Measurements from ENCODE around the gene PLSCR1.

Gene PLSCR1, protein sequence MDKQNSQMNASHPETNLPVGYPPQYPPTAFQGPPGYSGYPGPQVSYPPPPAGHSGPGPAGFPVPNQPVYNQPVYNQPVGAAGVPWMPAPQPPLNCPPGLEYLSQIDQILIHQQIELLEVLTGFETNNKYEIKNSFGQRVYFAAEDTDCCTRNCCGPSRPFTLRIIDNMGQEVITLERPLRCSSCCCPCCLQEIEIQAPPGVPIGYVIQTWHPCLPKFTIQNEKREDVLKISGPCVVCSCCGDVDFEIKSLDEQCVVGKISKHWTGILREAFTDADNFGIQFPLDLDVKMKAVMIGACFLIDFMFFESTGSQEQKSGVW

DNA sequence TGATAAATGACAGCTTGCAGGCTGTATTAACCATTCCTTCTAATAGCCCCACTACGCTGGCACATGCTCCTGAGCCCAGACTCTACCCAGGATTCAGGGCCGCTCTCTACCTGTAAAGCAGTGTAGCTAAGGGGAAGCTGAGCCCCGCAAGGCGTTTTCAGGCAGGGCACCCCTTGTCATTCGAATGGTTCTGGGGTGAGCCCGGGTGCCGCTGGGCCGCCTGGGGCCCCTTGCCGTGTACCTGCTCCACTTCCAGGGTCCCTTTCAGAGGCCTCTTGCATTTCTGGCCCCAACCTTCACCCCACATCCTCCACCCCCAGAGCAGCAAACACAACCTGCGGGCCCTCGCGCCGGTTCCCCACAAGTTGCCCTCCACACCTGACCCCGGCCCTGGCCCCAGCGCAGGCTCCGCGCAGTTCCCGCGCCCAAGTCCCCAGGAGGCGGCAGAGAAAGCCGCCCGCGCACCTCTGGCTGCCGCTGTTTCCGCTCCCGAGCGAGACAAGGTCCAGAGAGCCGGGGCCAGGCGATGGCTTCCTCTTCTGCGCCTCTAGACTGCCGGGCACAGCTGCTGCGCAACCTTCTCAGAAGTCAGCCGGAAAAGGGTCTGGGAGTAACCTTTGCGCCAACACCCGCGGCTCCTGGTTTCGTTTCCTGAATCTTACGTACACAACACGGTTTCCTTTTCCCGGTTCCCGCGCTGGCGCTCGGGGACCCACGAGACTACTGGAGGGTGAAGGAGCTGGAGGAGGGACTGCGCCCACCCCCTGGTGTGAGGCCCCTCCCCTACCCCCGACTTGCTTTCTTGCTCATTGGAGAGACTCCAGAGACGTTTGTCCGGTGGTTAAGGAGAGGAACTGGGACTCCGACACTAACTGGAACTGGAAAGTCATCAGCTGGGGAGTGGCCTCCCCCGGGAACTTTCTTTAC lies at the start of gene PLSCR1:
Gene PLSCR1 (minus strand): TSS at position 606 of the 927 bp plus-strand sequence. CDS start 8,055 bp downstream, outside the sequence.
- in situ Hi-C loops (cut with HindIII; ENCODE audit: low sequenced_read_pairs), result no loop called here
- TF ChIP-seq, protein P1, sequence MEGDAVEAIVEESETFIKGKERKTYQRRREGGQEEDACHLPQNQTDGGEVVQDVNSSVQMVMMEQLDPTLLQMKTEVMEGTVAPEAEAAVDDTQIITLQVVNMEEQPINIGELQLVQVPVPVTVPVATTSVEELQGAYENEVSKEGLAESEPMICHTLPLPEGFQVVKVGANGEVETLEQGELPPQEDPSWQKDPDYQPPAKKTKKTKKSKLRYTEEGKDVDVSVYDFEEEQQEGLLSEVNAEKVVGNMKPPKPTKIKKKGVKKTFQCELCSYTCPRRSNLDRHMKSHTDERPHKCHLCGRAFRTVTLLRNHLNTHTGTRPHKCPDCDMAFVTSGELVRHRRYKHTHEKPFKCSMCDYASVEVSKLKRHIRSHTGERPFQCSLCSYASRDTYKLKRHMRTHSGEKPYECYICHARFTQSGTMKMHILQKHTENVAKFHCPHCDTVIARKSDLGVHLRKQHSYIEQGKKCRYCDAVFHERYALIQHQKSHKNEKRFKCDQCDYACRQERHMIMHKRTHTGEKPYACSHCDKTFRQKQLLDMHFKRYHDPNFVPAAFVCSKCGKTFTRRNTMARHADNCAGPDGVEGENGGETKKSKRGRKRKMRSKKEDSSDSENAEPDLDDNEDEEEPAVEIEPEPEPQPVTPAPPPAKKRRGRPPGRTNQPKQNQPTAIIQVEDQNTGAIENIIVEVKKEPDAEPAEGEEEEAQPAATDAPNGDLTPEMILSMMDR (IDR thresholded peaks at IDR 0.05; ENCODE audit: low read depth, low read length), result no peak
- H3K4me3 ChIP-seq (ENCODE audit: low read depth, low read length), result peak within 1 kb of the TSS; percentile 79
- peak; percentile 98 for DNase-seq (ENCODE audit: low read depth, low spot score)

DNA sequence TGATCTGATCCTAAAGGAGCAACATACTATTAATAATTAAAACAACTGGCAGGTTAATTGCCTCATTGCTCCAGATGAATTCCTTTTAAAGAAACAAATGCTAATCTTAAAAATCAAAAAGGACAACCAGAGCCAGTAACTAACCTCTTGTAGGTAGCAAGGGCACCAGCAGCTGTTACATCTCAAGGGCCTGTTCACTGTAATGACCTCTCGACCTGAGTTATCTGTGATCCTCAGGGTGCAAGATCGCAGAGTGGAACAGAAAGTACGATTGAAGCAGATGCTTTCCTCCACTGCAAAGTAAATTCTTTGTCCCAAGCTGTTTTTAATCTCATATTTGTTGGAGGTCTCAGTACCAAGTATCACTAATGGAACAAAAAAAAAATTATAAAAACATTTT lies 49.4 kb upstream of the PLSCR1 start:
- TF ChIP-seq, protein P1 (IDR thresholded peaks at IDR 0.05; ENCODE audit: low read depth, low read length), result no peak
- in situ Hi-C loops (cut with HindIII; ENCODE audit: low sequenced_read_pairs), result no loop called here
- no peak for DNase-seq (ENCODE audit: low read depth, low spot score)
- no peak overlapping the region for H3K4me3 ChIP-seq (ENCODE audit: low read depth, low read length)

DNA sequence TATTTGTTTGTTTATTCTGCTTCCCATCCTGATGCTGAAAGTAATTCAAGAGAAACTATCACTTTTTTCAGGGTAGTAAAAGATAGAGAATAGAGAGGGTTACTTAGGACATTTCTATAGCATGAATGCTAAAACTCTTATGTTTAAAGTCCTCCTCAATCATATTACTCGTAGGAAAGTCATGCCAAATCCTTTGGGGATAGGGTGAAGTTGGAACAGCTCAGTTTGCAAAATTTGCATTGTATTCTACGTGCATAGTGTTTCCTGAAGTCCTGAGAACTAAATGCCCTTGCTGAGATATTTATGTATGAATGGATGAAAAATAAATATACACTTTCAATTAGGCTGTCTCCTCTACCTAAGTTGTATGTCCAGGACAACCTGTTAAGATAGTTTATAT lies 46.1 kb upstream of the PLSCR1 start:
- peak; percentile 15 for DNase-seq (ENCODE audit: low read depth, low spot score)
- TF ChIP-seq, protein P1 (IDR thresholded peaks at IDR 0.05; ENCODE audit: low read depth, low read length), result no peak
- H3K4me3 ChIP-seq (ENCODE audit: low read depth, low read length), result no peak overlapping the region
- in situ Hi-C loops (cut with HindIII; ENCODE audit: low sequenced_read_pairs), result no loop called here

DNA sequence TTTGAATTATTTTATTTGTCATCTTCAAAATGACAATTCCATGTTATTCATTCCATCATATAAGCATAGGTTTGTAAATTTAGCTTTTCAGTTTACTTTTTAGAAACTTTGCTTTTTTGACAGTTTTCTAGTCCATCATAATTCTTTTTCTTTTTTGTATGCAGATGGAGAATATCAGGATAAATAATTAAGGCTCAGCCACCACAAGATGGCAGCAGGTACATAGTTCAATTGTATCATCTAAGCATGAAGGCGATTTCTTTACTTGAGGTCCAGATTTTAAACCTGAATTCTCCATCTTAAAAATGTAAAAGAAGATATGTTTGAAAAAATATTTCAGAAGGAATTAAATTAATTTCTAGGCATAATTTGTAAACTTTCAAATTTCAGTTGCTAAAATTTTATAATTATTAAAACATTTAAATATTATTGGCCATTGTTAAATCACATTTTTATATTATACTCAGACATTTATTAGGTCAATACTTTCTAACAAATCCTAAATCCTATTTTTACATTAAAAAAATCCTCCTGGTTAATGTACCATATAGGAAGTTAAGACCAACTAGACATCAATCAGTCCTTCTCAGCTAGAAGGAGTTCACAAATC lies 45.6 kb upstream of the PLSCR1 start:
- peak; percentile 65 for DNase-seq (ENCODE audit: low read depth, low spot score)
- in situ Hi-C loops (cut with HindIII; ENCODE audit: low sequenced_read_pairs), result no loop called here
- TF ChIP-seq, protein P1 (IDR thresholded peaks at IDR 0.05; ENCODE audit: low read depth, low read length), result peak; percentile 56
- H3K4me3 ChIP-seq (ENCODE audit: low read depth, low read length), result no peak overlapping the region

DNA sequence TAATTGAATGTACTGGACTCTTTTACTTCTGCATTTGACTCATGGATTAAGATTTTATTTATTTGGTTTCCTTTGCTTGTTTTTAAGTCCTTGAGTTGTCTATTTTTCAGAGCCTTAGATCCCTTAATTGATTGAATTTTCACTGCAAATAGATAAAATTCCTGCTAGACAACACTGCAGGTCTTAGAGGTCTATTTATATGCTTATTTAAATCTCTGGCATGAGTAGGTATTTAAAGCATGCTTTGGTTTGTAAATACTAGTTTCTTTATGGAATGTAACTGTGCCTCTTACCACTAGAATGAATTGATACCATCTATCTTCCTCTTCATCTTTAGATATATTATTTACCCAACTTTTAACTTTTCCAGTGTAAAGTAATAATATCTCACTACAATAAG lies 40.7 kb upstream of the PLSCR1 start:
- no peak for DNase-seq (ENCODE audit: low read depth, low spot score)
- TF ChIP-seq, protein P1 (IDR thresholded peaks at IDR 0.05; ENCODE audit: low read depth, low read length), result no peak
- in situ Hi-C loops (cut with HindIII; ENCODE audit: low sequenced_read_pairs), result no loop called here

DNA sequence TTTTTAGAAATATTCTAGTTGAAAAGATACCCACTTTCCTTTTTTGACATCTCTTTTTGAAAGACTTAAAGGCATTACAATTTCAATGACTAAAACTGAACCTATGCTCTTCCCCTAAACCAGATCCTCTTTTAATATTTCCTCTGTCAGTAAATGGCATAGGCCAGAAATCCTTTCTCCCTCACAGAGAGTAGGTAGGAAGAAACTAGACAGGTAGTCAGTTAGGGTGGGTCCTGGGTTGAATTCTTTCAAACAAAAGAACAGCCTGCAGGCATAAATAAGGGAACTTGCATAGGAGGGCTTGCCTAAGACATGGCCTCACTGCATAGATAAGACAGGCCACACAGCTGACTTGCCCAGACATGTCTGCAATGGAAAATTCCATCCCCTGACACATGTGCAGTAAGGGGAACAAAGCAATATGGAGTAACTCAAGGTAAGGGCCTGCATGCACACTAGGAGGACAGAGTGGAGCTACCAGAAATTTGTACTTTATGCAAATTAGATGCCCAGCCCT lies 37.6 kb upstream of the PLSCR1 start:
- in situ Hi-C loops (cut with HindIII; ENCODE audit: low sequenced_read_pairs), result no loop called here
- TF ChIP-seq, protein P1 (IDR thresholded peaks at IDR 0.05; ENCODE audit: low read depth, low read length), result no peak
- H3K4me3 ChIP-seq (ENCODE audit: low read depth, low read length), result no peak overlapping the region
- no peak for DNase-seq (ENCODE audit: low read depth, low spot score)

More for the DNA sequence above, 40.7 kb upstream of the PLSCR1 start:
- H3K4me3 ChIP-seq (ENCODE audit: low read depth, low read length), result no peak overlapping the region
